Vagina (tissue), 2 donors: ENCODE data around the gene DENND5A.
"Not testable (repeated sequence)": the region's sequence is repeated elsewhere in the genome, so short reads cannot be mapped to it uniquely, and the experiment has no call there.

Experiments used
- CTCF ChIP-seq, 3 experiments: fragments of 450-650 bp in 2 of 3; fragments of 200-600 bp in 1 of 3; sonication (generic) in 1 of 3; IDR thresholded peaks; one replicate each; pipeline ENCODE4 v1.5.1; 2017 to 2019; ENCODE audit warnings: antibody characterized with exemption in 3 of 3, mild to moderate bottlenecking in 2 of 3, moderate library complexity in 2 of 3
- POLR2A ChIP-seq, 2 donors: fragments of 450-650 bp; IDR thresholded peaks; one replicate each; pipeline ENCODE4 v1.6.1; 2017; ENCODE audit warnings: antibody characterized with exemption in 2 of 2, mild to moderate bottlenecking in 2 of 2, moderate library complexity in 2 of 2
- POLR2AphosphoS5 ChIP-seq, 2 donors: sonication (generic); formaldehyde crosslinking; IDR thresholded peaks; one replicate each; pipeline ENCODE4 v1.9.0; 2017; ENCODE audit warnings: antibody characterized with exemption in 2 of 2, mild to moderate bottlenecking in 2 of 2, low read depth in 1 of 2; ENCODE audit not compliant: insufficient read depth in 1 of 2

DNA sequence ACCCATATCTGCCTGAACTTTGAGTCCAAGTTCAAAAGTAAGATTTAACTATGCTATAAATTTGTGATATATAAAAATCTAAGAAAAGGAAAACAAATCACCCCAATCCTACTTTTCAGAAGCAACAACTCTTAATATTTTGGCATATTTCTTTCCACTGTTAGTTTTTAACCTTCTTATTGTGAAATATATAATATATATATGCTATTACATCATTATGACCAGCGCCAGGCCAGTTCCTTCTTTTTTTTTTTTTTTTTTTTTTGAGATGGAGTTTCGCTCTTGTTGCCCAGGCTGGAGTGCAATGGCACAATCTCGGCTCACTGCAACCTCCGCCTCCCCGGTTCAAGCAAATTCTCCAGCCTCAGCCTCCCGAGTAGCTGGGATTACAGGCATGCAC lies 103.2 kb downstream of the DENND5A start:
- not testable (repeated sequence) for TF ChIP-seq CTCF (IDR thresholded peaks at IDR 0.05); POLR2A (IDR thresholded peaks at IDR 0.05); POLR2AphosphoS5 (IDR thresholded peaks at IDR 0.05; ENCODE audit: insufficient read depth in 1 of 2, low read depth in 1 of 2)
